Hematopoietic multipotent progenitor cell treated with erythropoietin and hydrocortisone succinate and interleukin-3 and kit ligand, for 4 days (in vitro differentiated cells): Measurements from ENCODE around the gene KBTBD3.
A peak's percentile ranks its signal among the peaks of the same experiment; 100 is the strongest.

Source experiments
- DNase-seq: peaks from one replicate; pipeline ENCODE4 v3.0.0-alpha.2; 2015

Gene KBTBD3, protein sequence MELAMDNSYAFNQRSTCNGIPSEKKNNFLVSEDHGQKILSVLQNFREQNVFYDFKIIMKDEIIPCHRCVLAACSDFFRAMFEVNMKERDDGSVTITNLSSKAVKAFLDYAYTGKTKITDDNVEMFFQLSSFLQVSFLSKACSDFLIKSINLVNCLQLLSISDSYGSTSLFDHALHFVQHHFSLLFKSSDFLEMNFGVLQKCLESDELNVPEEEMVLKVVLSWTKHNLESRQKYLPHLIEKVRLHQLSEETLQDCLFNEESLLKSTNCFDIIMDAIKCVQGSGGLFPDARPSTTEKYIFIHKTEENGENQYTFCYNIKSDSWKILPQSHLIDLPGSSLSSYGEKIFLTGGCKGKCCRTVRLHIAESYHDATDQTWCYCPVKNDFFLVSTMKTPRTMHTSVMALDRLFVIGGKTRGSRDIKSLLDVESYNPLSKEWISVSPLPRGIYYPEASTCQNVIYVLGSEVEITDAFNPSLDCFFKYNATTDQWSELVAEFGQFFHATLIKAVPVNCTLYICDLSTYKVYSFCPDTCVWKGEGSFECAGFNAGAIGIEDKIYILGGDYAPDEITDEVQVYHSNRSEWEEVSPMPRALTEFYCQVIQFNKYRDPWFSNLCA

DNA sequence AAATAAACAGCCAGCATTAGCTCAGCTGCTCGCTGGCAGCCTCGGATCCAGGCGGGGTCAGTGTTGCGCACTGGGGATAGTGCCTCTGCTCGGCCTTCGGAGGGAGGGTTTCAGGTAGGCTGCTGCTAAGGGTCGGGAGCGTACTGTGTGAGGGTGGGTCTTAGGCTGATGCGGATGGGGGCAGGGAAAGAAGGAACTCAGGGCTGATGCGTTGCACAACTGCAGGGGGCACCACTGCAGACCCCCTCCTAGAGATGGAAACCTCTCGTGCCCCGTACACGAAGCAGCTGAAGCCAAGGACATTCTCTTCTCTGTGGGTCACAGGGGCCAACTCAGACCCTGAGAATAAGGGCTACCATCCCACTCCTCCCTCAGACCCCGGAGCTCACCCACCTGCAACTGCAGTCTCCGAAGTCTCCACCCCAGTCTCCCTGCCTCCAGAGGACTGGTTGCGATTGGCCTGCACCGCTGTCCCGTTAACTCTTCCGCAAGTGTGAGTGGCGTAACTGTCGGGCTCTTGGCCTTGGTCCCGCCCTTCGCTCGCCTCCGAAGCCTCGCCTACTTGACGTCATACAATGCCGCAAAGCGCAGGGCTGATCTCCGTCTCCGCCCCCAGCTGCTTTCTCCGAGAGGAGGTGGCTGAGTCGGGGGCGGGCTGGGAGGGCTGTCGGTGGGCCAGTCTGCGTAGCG, at the start of gene KBTBD3:
Gene KBTBD3 (minus strand): TSS at position 429 of the 690 bp plus-strand sequence. CDS start 18,250 bp downstream, outside the sequence.
- DNase-seq, result peak; percentile 100

- DNase-seq, result no peak
Measured at GRCh38 chr11:106121570-106122320, 44.6 kb upstream of the KBTBD3 start.

GRCh38 chr11:106105986-106106385, 28.8 kb upstream of the KBTBD3 start:
- DNase-seq, result no peak

- DNase-seq, result no peak
Measured at GRCh38 chr11:106101819-106102218, 24.7 kb upstream of the KBTBD3 start.

- DNase-seq, result no peak
Measured at GRCh38 chr11:106101370-106101769, 24.2 kb upstream of the KBTBD3 start.

GRCh38 chr11:106098893-106099553, 21.9 kb upstream of the KBTBD3 start:
- DNase-seq, result no peak

GRCh38 chr11:106092446-106092845, 15.3 kb upstream of the KBTBD3 start:
- no peak for DNase-seq

DNA sequence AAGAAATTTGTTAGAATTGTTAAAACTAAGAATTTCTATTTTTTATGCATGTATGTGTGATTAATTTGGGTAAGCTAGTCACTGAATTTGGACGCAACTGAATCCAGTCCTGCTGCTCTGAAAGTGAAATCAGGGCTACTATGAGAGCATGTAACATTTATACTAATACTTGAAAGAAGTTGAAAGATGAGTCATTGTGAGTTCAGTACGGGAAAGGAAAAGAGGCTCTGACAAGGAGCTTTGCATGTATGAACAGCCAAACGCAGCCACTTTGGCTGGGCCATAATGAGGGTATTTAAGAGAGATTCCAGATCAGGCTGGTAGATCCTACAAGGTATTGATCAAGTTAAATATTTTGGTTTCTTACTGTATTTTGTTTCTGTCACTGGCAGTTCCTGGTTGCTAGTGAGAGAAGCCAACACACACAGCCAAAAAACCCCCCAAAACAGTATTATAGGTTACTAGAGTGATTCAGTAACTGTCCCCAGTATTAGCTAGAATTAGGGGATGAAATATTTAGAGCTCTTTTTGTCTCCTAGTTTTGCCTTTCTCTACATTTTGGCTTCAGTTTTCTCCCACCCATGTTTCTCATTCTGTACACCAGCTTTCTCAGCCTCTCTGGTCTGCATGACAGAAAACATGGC, 14.5 kb upstream of the KBTBD3 start:
- no peak for DNase-seq

- no peak for DNase-seq
Measured at GRCh38 chr11:106088896-106089295, 11.7 kb upstream of the KBTBD3 start.

DNA sequence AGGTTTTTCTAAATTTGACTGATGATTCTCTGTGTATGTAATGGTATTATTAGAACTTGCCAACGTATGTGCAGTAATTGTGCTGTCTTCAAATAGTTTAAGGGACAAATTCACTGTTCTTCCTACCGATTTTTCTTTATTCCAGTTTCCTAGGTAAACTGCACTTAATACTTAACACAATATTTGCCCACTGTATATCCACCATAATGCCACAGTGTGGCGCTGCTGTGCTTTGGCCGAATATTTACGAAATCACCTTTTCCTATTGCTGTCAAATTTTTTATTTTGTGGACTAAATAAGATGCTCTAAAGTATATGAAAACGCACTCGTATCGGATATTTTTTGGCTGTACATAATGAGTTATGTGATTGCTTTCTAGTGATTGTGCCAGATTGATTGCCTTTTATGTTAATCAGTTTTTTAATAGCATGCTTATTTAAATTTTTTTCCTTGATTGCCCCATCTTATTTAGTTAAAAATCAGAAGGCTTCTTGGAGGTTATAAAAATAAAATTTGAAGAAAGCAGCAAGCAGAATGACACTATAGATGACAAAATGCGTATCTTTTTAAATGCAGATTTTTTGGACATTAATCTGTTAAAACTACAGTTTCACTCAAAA, 10.8 kb upstream of the KBTBD3 start:
- peak; percentile 77 for DNase-seq

DNA sequence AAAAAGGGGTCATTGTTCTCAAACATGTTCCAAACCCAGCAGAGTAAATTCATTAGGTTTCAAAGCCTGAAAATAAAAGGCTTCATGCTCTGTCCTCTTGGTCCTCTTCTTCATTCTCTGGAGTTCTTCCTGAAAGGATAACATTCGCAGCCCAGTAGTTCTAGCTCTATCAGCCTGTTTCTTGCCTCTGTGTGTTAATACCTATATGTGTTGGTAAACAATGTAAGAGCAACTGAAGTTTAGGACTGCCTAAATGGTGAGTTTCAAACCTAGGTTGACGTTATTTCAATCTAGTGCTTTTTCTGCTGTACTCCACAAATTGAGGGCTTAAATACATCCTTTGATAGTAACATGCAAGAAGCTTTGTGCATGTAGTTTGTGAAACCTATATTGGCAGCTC, 9.7 kb upstream of the KBTBD3 start:
- no peak for DNase-seq

DNA sequence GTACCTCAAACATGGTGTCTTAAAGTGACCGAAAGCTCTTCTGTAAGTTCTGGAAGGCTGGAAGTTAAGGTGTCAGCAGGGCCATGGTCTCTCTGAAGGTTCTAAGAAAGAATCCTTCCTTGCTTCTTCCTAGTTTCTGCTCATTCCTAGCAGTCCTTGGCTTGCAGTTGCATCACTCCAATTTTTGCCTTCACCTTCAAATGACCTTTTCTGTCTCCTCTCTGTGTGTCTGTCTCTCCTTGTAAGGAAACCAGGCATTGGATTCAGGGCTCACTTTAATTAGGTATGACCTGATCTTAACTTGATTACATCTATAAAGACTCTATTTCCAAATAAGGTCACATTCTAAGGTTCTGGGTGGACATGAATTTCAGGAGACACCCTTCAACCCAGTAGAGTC, 9.0 kb upstream of the KBTBD3 start:
- no peak for DNase-seq

DNA sequence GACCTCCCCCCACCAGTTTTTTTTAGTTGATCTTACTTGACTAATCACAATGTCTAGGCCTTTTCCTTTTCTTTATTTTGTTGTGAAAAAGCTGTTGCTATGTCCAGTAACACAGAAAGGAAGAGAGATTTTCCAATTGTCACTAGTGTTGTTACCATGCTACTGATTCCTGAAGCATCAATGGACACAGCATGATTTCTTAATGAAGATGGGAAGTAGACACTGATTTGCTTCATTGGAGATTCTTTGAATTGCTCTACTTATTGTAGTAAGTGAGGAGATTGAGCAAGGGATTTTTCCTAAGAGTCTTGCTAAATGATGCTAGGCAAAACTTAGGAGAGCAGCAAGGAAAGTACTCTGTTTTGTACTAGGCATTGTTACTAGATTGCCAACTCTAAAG, 4.9 kb upstream of the KBTBD3 start:
- no peak for DNase-seq

- DNase-seq, result peak; percentile 61
Measured at GRCh38 chr11:106077609-106078455, 685 bp upstream of the KBTBD3 start, which contains the start of gene AASDHPPT. Gene AASDHPPT, plus strand, starts transcription at chr11:106077662. Its CDS starts 49 bp downstream, at chr11:106077711.

DNA sequence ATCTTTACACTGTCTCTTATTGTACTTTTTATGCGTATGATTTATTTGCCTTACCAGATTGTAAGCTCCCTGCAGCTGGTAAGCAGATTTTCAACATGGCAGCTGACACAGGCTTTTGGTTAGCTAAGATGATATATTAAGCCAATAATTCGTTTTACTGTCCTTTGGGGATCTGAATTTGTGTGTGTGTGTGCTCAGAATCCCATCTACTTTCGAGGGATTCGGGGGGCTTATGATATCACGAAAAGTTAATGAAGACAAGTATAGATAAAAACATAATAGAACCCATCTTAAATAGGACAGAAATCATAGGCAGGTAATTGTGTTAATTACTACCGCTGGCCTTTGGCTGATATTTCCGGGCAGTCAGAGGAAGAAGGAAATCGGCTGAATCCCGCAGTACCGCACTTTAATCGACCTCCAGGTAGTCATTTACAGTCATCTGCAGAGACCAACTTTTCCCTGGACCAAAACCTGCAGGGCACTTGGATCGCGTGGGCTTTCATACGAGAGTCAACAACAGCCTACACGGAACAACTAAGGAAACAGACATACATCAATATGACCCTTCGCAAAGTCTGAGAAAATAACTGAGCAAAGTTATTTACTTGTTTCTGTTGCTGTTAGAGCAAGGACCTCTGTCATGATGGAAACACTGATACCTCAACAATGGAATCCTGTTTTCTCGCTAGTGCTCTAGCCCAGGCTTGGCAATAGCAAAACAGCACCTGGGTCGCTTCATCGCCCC, 802 bp downstream of the KBTBD3 start:
- no peak for DNase-seq

GRCh38 chr11:106072804-106073203, 4.3 kb downstream of the KBTBD3 start:
- no peak for DNase-seq

GRCh38 chr11:106070606-106071005, 6.5 kb downstream of the KBTBD3 start:
- DNase-seq, result no peak

- no peak for DNase-seq
Measured at GRCh38 chr11:106063009-106063408, 14.1 kb downstream of the KBTBD3 start.
